SK-N-SH (cell line): ENCODE results near the gene SSTR3. TPM values are rescaled to one million over a fixed set of nuclear protein-coding genes. Genes with fewer than 3 reads are reported as not detected.

Source experiments
- CTCF ChIA-PET: fragments of 300-600, 350-600 bp; formaldehyde crosslinking; extraction: SDS; loops from one replicate; lab custom pipeline; 2021; lab: Yijun Ruan, JAX
- POLR2A ChIA-PET: fragments of 350-600 bp; sonication (Branson Sonifier 250); formaldehyde crosslinking; extraction: SDS; loops from one replicate; lab custom pipeline; 2020; ENCODE audit warnings: antibody characterized with exemption, inconsistent platforms; lab: Yijun Ruan, JAX
- DNase-seq: peaks from one replicate; pipeline ENCODE4 v3.0.0; 2012
- H2AFZ ChIP-seq: fragments of 200-600 bp; sonication (generic); 2 replicates; pipeline ENCODE4 v1.8.1; 2016; ENCODE audit warnings: antibody characterized with exemption, mild to moderate bottlenecking, low read depth
- H3F3A ChIP-seq: fragments of 200-600 bp; sonication (generic); replicated peaks from 2 replicates; pipeline ENCODE3; 2016; ENCODE audit warnings: antibody characterized with exemption, mild to moderate bottlenecking; ENCODE audit not compliant: insufficient read depth
- H3K27ac ChIP-seq, 2 experiments: fragments of 200-500 bp in 1 of 2; fragments of 200-600 bp in 1 of 2; sonication (Bioruptor generic) in 1 of 2; sonication (generic), shearing (Covaris generic) in 1 of 2; 2 replicates each; pipeline versions ENCODE4 v1.5.1 to v1.6.1; 2014 to 2016; ENCODE audit warnings: low read depth in 2 of 2, inconsistent platforms in 1 of 2, low read length in 1 of 2, mild to moderate bottlenecking in 1 of 2, mixed read lengths in 1 of 2
- H3K27me3 ChIP-seq: fragments of 200-600 bp; sonication (generic), shearing (Covaris generic); 2 replicates; pipeline ENCODE4 v1.6.1; 2016; ENCODE audit warnings: mixed run types; ENCODE audit not compliant: insufficient read depth
- H3K36me3 ChIP-seq, 2 experiments: fragments of 200-500 bp in 1 of 2; fragments of 200-600 bp in 1 of 2; sonication (Bioruptor generic) in 1 of 2; sonication (generic) in 1 of 2; replicated peaks in 1 of 2; 2 replicates each; pipeline versions ENCODE3 to v1.5.1; 2014 to 2016; ENCODE audit warnings: low read length in 1 of 2, mild to moderate bottlenecking in 1 of 2; ENCODE audit not compliant: insufficient read depth in 2 of 2, control insufficient read depth in 1 of 2
- H3K4me1 ChIP-seq, 2 experiments: fragments of 200-500 bp in 1 of 2; fragments of 200-600 bp in 1 of 2; sonication (Bioruptor generic) in 1 of 2; sonication (generic), shearing (Covaris generic) in 1 of 2; 2 replicates each; pipeline versions ENCODE4 v1.5.1 to v1.6.1; 2014 to 2016; ENCODE audit warnings: low read depth in 1 of 2, low read length in 1 of 2, mixed run types in 1 of 2; ENCODE audit not compliant: insufficient read depth in 2 of 2, control insufficient read depth in 1 of 2
- H3K4me2 ChIP-seq: fragments of 200-600 bp; sonication (generic), shearing (Covaris generic); 2 replicates; pipeline ENCODE4 v1.6.1; 2017; ENCODE audit warnings: mixed run types
- H3K4me3 ChIP-seq, 2 experiments: fragments of 200-500 bp in 1 of 2; fragments of 200-600 bp in 1 of 2; sonication (Bioruptor generic) in 1 of 2; sonication (generic), shearing (Covaris generic) in 1 of 2; 2 replicates each; pipeline versions ENCODE4 v1.5.1 to v1.8.1; 2014 to 2016; ENCODE audit warnings: low read depth in 2 of 2, inconsistent platforms in 1 of 2, low read length in 1 of 2, mild to moderate bottlenecking in 1 of 2, mixed read lengths in 1 of 2, moderate library complexity in 1 of 2
- H3K79me2 ChIP-seq: fragments of 200-600 bp; sonication (generic); 2 replicates; pipeline ENCODE4 v1.8.1; 2017; ENCODE audit warnings: mild to moderate bottlenecking; ENCODE audit not compliant: insufficient read depth
- H3K9ac ChIP-seq: fragments of 200-600 bp; sonication (generic); 2 replicates; pipeline ENCODE4 v1.6.1; 2017; ENCODE audit warnings: mixed run types
- H3K9me2 ChIP-seq: fragments of 200-600 bp; sonication (generic); 2 replicates; pipeline ENCODE4 v1.6.1; 2017; ENCODE audit warnings: mixed run types
- H3K9me3 ChIP-seq: fragments of 200-600 bp; sonication (generic); 2 replicates; pipeline ENCODE4 v1.6.1; 2017; ENCODE audit warnings: mixed run types, mild to moderate bottlenecking, moderate library complexity
- H4K20me1 ChIP-seq: fragments of 200-600 bp; sonication (generic); 2 replicates; pipeline ENCODE4 v1.6.1; 2017; ENCODE audit warnings: mild to moderate bottlenecking, mixed run types; ENCODE audit not compliant: insufficient read depth
- CHD2 ChIP-seq: fragments of 150-350 bp; IDR thresholded peaks from 2 replicates; pipeline ENCODE4 v1.6.1; 2018; ENCODE audit warnings: low read length; ENCODE audit not compliant: partially characterized antibody
- ELF1 ChIP-seq: IDR thresholded peaks from 2 replicates; pipeline ENCODE4 v1.4.0; 2012
- GABPA ChIP-seq: IDR thresholded peaks from 2 replicates; pipeline ENCODE4 v1.4.0; 2012; ENCODE audit warnings: low read depth, mild to moderate bottlenecking
- GATA2 ChIP-seq: sonication (generic); formaldehyde crosslinking; IDR thresholded peaks from 2 replicates; pipeline ENCODE4 v1.5.0; 2020; ENCODE audit warnings: mild to moderate bottlenecking, missing genetic modification reagents
- MXI1 ChIP-seq: IDR thresholded peaks from 2 replicates; pipeline ENCODE4 v1.6.1; 2012; ENCODE audit warnings: mild to moderate bottlenecking, low read depth, low read length, improper control_type of control experiment
- NRF1 ChIP-seq: IDR thresholded peaks from 2 replicates; pipeline ENCODE4 v1.6.1; 2012; ENCODE audit warnings: low read depth, mild to moderate bottlenecking, low read length
- PBX3 ChIP-seq: IDR thresholded peaks from 2 replicates; pipeline ENCODE4; 2012
- POLR2AphosphoS5 ChIP-seq: IDR thresholded peaks from 2 replicates; pipeline ENCODE4 v1.6.1; 2012; ENCODE audit warnings: low read depth, low read length
- RCOR1 ChIP-seq: fragments of 150-350 bp; IDR thresholded peaks from 2 replicates; pipeline ENCODE4 v1.6.1; 2017; ENCODE audit warnings: antibody characterized with exemption, low read length
- SMC3 ChIP-seq: IDR thresholded peaks from 2 replicates; pipeline ENCODE4 v1.6.1; 2012; ENCODE audit warnings: low read depth, low read length, improper control_type of control experiment
- TEAD4 ChIP-seq: IDR thresholded peaks from 2 replicates; pipeline ENCODE4 v1.4.0; 2012; ENCODE audit warnings: mild to moderate bottlenecking, borderline replicate concordance; ENCODE audit not compliant: insufficient read depth
- WGBS: methylation state at CpG from one replicate; pipeline ENCODE4 v1.1.6; 2017; ENCODE audit warnings: low lambda C conversion rate; 5-methylcytosine and 5-hydroxymethylcytosine counted together
- polyA plus RNA-seq, 3 experiments: library from polyadenylated mRNA; depleted of rRNA; stranded (reverse); fragments of >200 nt; gene quantifications; 2 replicates each; pipeline ENCODE4 v1.2.3, GENCODE V29; 2012
- TF ChIP-seq, protein P1 (sequence below): fragments of 200-600 bp; sonication (generic); IDR thresholded peaks from 2 replicates; pipeline ENCODE4 v1.6.1; 2017; ENCODE audit warnings: antibody characterized with exemption, mild to moderate bottlenecking, moderate library complexity

SSTR3 gene
- polyA plus RNA-seq, 1 of the 3 experiments (the other 2 are of a cell fraction), result not detected

- 91% methylated on average over 20 of the region's 21 CpGs for WGBS
- no peak overlapping the region for H3K4me3 ChIP-seq
- H3K9ac ChIP-seq, result no peak overlapping the region
- H3K9me3 ChIP-seq, result no peaks in the 10 kb centered on the region
- CTCF ChIA-PET, result interaction anchor here (1.6 to 5.9 kb wide), 2 partner anchors 22 to 29 kb away, joined by 4 to 52 read pairs; no protein-coding TSS in a partner anchor
- peak; percentile 12 for DNase-seq
- no peaks in the 10 kb centered on the region for H3K27me3 ChIP-seq
- no peaks in the 10 kb centered on the region for H3K36me3 ChIP-seq
- peaks cover 17% of the 10 kb centered on the region for H3F3A ChIP-seq
- H3K4me1 ChIP-seq, result peaks cover 15 to 22% of the 10 kb centered on the region in 2 experiments; a peak in 3 of 4 replicates
- no peaks in the 10 kb centered on the region for H4K20me1 ChIP-seq
- H2AFZ ChIP-seq, result no peak overlapping the region
- no peak overlapping the region for H3K27ac ChIP-seq
- no peak overlapping the region for H3K4me2 ChIP-seq
- POLR2A ChIA-PET, result no interaction called here
- TF ChIP-seq NRF1 (no peak), ELF1 (no peak), RCOR1 (no peak), TEAD4 (no peak), GATA2 (no peak), POLR2AphosphoS5 (no peak), CHD2 (no peak)
- TF ChIP-seq, protein P1, sequence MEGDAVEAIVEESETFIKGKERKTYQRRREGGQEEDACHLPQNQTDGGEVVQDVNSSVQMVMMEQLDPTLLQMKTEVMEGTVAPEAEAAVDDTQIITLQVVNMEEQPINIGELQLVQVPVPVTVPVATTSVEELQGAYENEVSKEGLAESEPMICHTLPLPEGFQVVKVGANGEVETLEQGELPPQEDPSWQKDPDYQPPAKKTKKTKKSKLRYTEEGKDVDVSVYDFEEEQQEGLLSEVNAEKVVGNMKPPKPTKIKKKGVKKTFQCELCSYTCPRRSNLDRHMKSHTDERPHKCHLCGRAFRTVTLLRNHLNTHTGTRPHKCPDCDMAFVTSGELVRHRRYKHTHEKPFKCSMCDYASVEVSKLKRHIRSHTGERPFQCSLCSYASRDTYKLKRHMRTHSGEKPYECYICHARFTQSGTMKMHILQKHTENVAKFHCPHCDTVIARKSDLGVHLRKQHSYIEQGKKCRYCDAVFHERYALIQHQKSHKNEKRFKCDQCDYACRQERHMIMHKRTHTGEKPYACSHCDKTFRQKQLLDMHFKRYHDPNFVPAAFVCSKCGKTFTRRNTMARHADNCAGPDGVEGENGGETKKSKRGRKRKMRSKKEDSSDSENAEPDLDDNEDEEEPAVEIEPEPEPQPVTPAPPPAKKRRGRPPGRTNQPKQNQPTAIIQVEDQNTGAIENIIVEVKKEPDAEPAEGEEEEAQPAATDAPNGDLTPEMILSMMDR, result no peak
- TF ChIP-seq, all 33 proteins: peak for 0
- H3K79me2 ChIP-seq, result no peaks in the 10 kb centered on the region
- H3K9me2 ChIP-seq, result no peaks in the 10 kb centered on the region
Observed at GRCh38 chr22:37231406-37232139, 19.3 kb upstream of the SSTR3 start.

GRCh38 chr22:37230673-37231405 is 18.6 kb upstream of the SSTR3 start:
- no peaks in the 10 kb centered on the region for H3K36me3 ChIP-seq
- no peaks in the 10 kb centered on the region for H4K20me1 ChIP-seq
- peaks cover 15 to 22% of the 10 kb centered on the region in 2 experiments; a peak in 3 of 4 replicates for H3K4me1 ChIP-seq
- H3K4me3 ChIP-seq, result no peak overlapping the region
- no peaks in the 10 kb centered on the region for H3K79me2 ChIP-seq
- no peaks in the 10 kb centered on the region for H3K9me2 ChIP-seq
- 88% methylated on average over 8 of the region's 14 CpGs for WGBS
- no peaks in the 10 kb centered on the region for H3K9me3 ChIP-seq
- no peak overlapping the region for H3K4me2 ChIP-seq
- POLR2A ChIA-PET, result no interaction called here
- no peak for DNase-seq
- TF ChIP-seq PBX3, result no peak
- TF ChIP-seq SMC3, result no peak
- no peak for TF ChIP-seq GABPA
- TF ChIP-seq MXI1, result no peak
- no peak for TF ChIP-seq POLR2AphosphoS5
- TF ChIP-seq, all 33 proteins: peak for 0
- no peak overlapping the region for H3K27ac ChIP-seq
- peaks cover 17% of the 10 kb centered on the region for H3F3A ChIP-seq
- no peak overlapping the region for H3K9ac ChIP-seq
- H2AFZ ChIP-seq, result no peak overlapping the region
- CTCF ChIA-PET, result interaction anchor here (1.4 to 5.9 kb wide), 3 partner anchors 11 to 36 kb away, joined by 3 to 52 read pairs (median 9); no protein-coding TSS in a partner anchor
- H3K27me3 ChIP-seq, result no peaks in the 10 kb centered on the region
